ENCODE measurements around the gene SEMA3G.

GRCh38 chr3:52437326-52438103, 7.4 kb downstream of the SEMA3G start:
- no peak for TF ChIP-seq EZH2phosphoT487 (IDR thresholded peaks at IDR 0.05; ENCODE audit: borderline replicate concordance, low read length)
- no peak for TF ChIP-seq CTCF (conservative IDR thresholded peaks at IDR 0.05; ENCODE audit: low read depth, low read length)
- no peak for TF ChIP-seq EZH2 (IDR thresholded peaks at IDR 0.05; ENCODE audit: low read length, unreplicated experiment)
